K562 (cell line): ENCODE results near the gene ZFAND2A. TPM values are rescaled to one million over a fixed set of nuclear protein-coding genes. Genes with fewer than 3 reads are reported as not detected.

Source experiments
- CHD2 ChIP-seq: IDR thresholded peaks from 2 replicates; pipeline ENCODE4 v1.6.1; 2011; ENCODE audit warnings: low read depth, low read length
- PHTF2 ChIP-seq: fragments of 250-450 bp; sonication (Bioruptor Pico); IDR thresholded peaks from 2 replicates; pipeline ENCODE4 v1.5.0; 2021; ENCODE audit warnings: mild to moderate bottlenecking
- POLR2B ChIP-seq: fragments of 450-650 bp; IDR thresholded peaks from 2 replicates; pipeline ENCODE4 v1.6.1; 2018; ENCODE audit warnings: low read depth; ENCODE audit not compliant: partially characterized antibody
- RFX5 ChIP-seq: IDR thresholded peaks from 2 replicates; pipeline ENCODE4 v1.6.1; 2011; ENCODE audit warnings: low read depth, mild to moderate bottlenecking, improper control_type of control experiment, low read length
- polyA plus RNA-seq, 8 experiments: library from polyadenylated mRNA; depleted of rRNA in 4 of 8; stranded (reverse) in 5 of 8; unstranded in 3 of 8; fragments of >200 nt; fragmentation: Nextera tagmentation in 2 of 8; fragmentation: Illumina TruSeq in 1 of 8; extraction: Ambion mirVana in 2 of 8; extraction: Trizol in 1 of 8; gene quantifications; 2 replicates each; pipeline versions ENCODE4 v1.2.1 to v1.2.3, GENCODE V29; 2011 to 2014; ENCODE audit warnings: inconsistent platforms in 1 of 8, missing spikeins in 1 of 8
- total RNA-seq, 7 experiments: library from RNA; depleted of rRNA in 6 of 7; stranded (reverse); fragments of >200 nt in 6 of 7; fragmentation: Illumina TruSeq in 2 of 7; extraction: Trizol in 2 of 7; gene quantifications; 2 replicates each; pipeline versions ENCODE4 v1.2.1 to v1.2.3, GENCODE V29; 2011 to 2021; ENCODE audit warnings: low replicate concordance in 1 of 7
- TF ChIP-seq, protein P1 (sequence below): fragments of 200-400 bp; formaldehyde crosslinking; IDR thresholded peaks from 2 replicates; pipeline ENCODE4 v1.6.1; 2017; ENCODE audit warnings: mild to moderate bottlenecking, low read depth, low read length, moderate library complexity
- TF ChIP-seq, protein P2 (sequence below): fragments of 250-450 bp; sonication (Bioruptor Pico); IDR thresholded peaks from 2 replicates; pipeline ENCODE4 v1.8.0; 2022; ENCODE audit warnings: moderate library complexity, mild to moderate bottlenecking, inconsistent platforms
- TF ChIP-seq, protein P3 (sequence below): fragments of 450-650 bp; IDR thresholded peaks from 2 replicates; pipeline ENCODE4 v1.6.1; 2017; ENCODE audit warnings: antibody characterized with exemption, mild to moderate bottlenecking
- TF ChIP-seq, protein P4 (sequence below): fragments of 250-450 bp; sonication (Bioruptor Pico); IDR thresholded peaks from 2 replicates; pipeline ENCODE4 v1.4.0; 2020; ENCODE audit warnings: mild to moderate bottlenecking, moderate library complexity, borderline replicate concordance

Gene ZFAND2A
- total and polyA plus RNA-seq, 9 of the 15 experiments (the other 6 are each of a cell fraction or from before 2014, with no cell fraction given): 16.8 to 56.8 (median 26.1) TPM

DNA sequence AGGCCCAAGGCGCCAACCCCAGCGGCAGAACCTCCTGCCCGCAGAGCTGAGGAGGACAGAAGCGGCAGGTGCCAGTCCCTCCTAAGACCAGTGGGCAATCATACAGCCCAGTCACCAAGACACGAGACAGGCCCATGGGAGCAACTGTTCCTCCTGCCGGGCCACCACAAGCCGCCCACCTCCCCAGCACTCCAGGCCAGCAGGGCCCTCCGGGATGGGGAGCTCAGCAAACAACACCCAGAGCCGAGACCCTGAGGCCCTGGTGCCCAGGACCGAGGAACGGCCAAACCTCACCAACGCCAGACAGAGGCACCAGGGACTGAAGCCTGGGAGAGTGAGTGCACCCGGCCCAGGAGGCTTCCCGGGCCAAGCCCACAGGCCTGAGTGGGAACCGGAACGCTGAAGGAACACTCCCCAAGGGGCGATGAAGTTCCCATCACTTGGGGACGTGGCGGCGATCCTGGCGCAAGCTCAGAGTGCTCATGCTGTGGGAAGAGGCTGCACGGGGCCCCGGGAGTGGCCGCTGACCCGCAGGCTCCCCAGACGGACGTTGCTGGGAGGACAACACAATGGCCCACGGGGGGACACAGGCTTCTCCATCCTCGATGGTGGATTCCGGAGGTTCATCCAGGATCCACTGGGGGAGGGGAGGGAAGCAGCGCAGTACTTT, 37.0 kb downstream of the ZFAND2A start (continued):
- TF ChIP-seq, protein P1, sequence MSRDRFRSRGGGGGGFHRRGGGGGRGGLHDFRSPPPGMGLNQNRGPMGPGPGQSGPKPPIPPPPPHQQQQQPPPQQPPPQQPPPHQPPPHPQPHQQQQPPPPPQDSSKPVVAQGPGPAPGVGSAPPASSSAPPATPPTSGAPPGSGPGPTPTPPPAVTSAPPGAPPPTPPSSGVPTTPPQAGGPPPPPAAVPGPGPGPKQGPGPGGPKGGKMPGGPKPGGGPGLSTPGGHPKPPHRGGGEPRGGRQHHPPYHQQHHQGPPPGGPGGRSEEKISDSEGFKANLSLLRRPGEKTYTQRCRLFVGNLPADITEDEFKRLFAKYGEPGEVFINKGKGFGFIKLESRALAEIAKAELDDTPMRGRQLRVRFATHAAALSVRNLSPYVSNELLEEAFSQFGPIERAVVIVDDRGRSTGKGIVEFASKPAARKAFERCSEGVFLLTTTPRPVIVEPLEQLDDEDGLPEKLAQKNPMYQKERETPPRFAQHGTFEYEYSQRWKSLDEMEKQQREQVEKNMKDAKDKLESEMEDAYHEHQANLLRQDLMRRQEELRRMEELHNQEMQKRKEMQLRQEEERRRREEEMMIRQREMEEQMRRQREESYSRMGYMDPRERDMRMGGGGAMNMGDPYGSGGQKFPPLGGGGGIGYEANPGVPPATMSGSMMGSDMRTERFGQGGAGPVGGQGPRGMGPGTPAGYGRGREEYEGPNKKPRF: no peak
- TF ChIP-seq PHTF2 (CRISPR knock-in tag) (no peak), CHD2 (no peak), RFX5 (no peak), POLR2B (no peak)
- TF ChIP-seq, protein P2, sequence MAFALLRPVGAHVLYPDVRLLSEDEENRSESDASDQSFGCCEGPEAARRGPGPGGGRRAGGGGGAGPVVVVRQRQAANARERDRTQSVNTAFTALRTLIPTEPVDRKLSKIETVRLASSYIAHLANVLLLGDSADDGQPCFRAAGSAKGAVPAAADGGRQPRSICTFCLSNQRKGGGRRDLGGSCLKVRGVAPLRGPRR: no peak
- TF ChIP-seq, protein P3, sequence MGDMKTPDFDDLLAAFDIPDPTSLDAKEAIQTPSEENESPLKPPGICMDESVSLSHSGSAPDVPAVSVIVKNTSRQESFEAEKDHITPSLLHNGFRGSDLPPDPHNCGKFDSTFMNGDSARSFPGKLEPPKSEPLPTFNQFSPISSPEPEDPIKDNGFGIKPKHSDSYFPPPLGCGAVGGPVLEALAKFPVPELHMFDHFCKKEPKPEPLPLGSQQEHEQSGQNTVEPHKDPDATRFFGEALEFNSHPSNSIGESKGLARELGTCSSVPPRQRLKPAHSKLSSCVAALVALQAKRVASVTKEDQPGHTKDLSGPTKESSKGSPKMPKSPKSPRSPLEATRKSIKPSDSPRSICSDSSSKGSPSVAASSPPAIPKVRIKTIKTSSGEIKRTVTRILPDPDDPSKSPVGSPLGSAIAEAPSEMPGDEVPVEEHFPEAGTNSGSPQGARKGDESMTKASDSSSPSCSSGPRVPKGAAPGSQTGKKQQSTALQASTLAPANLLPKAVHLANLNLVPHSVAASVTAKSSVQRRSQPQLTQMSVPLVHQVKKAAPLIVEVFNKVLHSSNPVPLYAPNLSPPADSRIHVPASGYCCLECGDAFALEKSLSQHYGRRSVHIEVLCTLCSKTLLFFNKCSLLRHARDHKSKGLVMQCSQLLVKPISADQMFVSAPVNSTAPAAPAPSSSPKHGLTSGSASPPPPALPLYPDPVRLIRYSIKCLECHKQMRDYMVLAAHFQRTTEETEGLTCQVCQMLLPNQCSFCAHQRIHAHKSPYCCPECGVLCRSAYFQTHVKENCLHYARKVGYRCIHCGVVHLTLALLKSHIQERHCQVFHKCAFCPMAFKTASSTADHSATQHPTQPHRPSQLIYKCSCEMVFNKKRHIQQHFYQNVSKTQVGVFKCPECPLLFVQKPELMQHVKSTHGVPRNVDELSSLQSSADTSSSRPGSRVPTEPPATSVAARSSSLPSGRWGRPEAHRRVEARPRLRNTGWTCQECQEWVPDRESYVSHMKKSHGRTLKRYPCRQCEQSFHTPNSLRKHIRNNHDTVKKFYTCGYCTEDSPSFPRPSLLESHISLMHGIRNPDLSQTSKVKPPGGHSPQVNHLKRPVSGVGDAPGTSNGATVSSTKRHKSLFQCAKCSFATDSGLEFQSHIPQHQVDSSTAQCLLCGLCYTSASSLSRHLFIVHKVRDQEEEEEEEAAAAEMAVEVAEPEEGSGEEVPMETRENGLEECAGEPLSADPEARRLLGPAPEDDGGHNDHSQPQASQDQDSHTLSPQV: no peak
- TF ChIP-seq, protein P4, sequence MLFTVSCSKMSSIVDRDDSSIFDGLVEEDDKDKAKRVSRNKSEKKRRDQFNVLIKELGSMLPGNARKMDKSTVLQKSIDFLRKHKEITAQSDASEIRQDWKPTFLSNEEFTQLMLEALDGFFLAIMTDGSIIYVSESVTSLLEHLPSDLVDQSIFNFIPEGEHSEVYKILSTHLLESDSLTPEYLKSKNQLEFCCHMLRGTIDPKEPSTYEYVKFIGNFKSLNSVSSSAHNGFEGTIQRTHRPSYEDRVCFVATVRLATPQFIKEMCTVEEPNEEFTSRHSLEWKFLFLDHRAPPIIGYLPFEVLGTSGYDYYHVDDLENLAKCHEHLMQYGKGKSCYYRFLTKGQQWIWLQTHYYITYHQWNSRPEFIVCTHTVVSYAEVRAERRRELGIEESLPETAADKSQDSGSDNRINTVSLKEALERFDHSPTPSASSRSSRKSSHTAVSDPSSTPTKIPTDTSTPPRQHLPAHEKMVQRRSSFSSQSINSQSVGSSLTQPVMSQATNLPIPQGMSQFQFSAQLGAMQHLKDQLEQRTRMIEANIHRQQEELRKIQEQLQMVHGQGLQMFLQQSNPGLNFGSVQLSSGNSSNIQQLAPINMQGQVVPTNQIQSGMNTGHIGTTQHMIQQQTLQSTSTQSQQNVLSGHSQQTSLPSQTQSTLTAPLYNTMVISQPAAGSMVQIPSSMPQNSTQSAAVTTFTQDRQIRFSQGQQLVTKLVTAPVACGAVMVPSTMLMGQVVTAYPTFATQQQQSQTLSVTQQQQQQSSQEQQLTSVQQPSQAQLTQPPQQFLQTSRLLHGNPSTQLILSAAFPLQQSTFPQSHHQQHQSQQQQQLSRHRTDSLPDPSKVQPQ (CRISPR knock-in tag): no peak
